SU-DHL-6 (cell line): Measurements from ENCODE around the gene SMC6.

Experiments
- H2AFZ ChIP-seq: fragments of 200-600 bp; sonication (generic); 2 replicates; pipeline ENCODE4 v1.6.1; 2014; ENCODE audit warnings: low read depth, mild to moderate bottlenecking, moderate library complexity, mixed read lengths, antibody characterized with exemption, low read length; ENCODE audit not compliant: severe bottlenecking
- H3F3A ChIP-seq: fragments of 200-600 bp; shearing (Covaris generic); 2 replicates; pipeline ENCODE4 v1.6.0; 2016; ENCODE audit warnings: antibody characterized with exemption, mild to moderate bottlenecking; ENCODE audit not compliant: insufficient read depth
- H3K27ac ChIP-seq: fragments of 200-600 bp; sonication (generic); 2 replicates; pipeline ENCODE4 v1.5.1; 2016; ENCODE audit warnings: low read depth, mild to moderate bottlenecking, low read length, moderate library complexity, mixed read lengths
- H3K27me3 ChIP-seq: fragments of 200-600 bp; sonication (generic), shearing (Covaris generic); 2 replicates; pipeline ENCODE4 v1.6.0; 2014; ENCODE audit warnings: mild to moderate bottlenecking, low read length
- H3K36me3 ChIP-seq: fragments of 200-600 bp; sonication (generic); 2 replicates; pipeline ENCODE4 v1.6.1; 2014; ENCODE audit warnings: mild to moderate bottlenecking, low read length, mixed read lengths
- H3K4me2 ChIP-seq: fragments of 300-600, 200-600 bp; shearing (Covaris generic), sonication (generic); 2 replicates; pipeline ENCODE4 v1.6.0; 2014; ENCODE audit warnings: low read length, low read depth, mild to moderate bottlenecking; ENCODE audit not compliant: poor library complexity, severe bottlenecking
- H3K4me3 ChIP-seq: fragments of 200-600 bp; sonication (generic); 2 replicates; pipeline ENCODE4 v1.5.1; 2014; ENCODE audit warnings: antibody characterized with exemption, low read length, mild to moderate bottlenecking, mixed read lengths; ENCODE audit not compliant: insufficient read depth, poor library complexity, severe bottlenecking
- H3K79me2 ChIP-seq: fragments of 200-600 bp; sonication (generic); 2 replicates; pipeline ENCODE4 v1.6.1; 2014; ENCODE audit warnings: mild to moderate bottlenecking, low read length, moderate library complexity; ENCODE audit not compliant: insufficient read depth
- H3K9ac ChIP-seq: fragments of 200-600 bp; sonication (generic); 2 replicates; pipeline ENCODE4 v1.7.0; 2014; ENCODE audit warnings: mild to moderate bottlenecking, low read length
- H3K9me2 ChIP-seq: fragments of 200-600 bp; sonication (generic); replicated peaks from 2 replicates; pipeline ENCODE4 v1.6.1; 2014; ENCODE audit warnings: low read length; ENCODE audit not compliant: insufficient read depth
- H3K9me3 ChIP-seq: fragments of 200-600 bp; sonication (generic); 2 replicates; pipeline ENCODE4 v1.6.1; 2014; ENCODE audit warnings: low read length, mixed read lengths; ENCODE audit not compliant: insufficient read depth
- H4K20me1 ChIP-seq: fragments of 200-600 bp; sonication (generic); 2 replicates; pipeline ENCODE4 v1.6.1; 2014; ENCODE audit warnings: low read depth, mild to moderate bottlenecking, antibody characterized with exemption, low read length, moderate library complexity, mixed read lengths
- CTCF ChIP-seq: fragments of 200-600 bp; sonication (generic); IDR thresholded peaks from one replicate; pipeline ENCODE4 v1.5.1; 2017; ENCODE audit warnings: antibody characterized with exemption, mild to moderate bottlenecking, low read length, moderate library complexity; ENCODE audit not compliant: insufficient read depth, poor library complexity, severe bottlenecking
- EZH2phosphoT487 ChIP-seq: fragments of 200-600 bp; sonication (generic), shearing (Covaris generic); conservative IDR thresholded peaks from 2 replicates; pipeline ENCODE4 v1.6.1; 2018; ENCODE audit warnings: mild to moderate bottlenecking, antibody characterized with exemption, low read length, moderate library complexity, mixed read lengths

The SMC6 gene

DNA sequence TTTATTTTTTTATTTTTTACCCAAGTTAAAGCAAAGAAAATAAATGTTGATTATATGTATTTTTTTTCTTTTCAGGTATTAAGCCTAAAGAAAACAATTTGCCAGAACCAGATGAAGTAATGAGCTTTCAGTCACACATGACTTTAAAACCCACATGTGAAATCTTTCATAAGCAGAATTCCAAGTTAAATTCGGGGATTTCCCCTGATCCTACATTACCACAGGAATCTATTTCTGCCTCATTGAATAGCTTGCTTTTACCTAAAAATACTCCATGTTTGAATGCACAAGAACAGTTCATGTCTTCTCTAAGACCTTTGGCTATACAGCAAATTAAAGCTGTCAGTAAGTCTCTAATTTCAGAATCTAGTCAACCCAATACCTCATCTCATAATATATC is 26.9 kb upstream of the SMC6 start:
- Histone ChIP-seq H4K20me1 (peaks cover 6% of the 10 kb centered on the region; the same call in 1 of the 2 replicates), H3F3A (peaks cover 7% of the 10 kb centered on the region; the same call in 1 of the 2 replicates), H3K36me3 (peaks cover 53% of the 10 kb centered on the region), H3K9me2 (no peaks in the 10 kb centered on the region), H3K4me3 (no peak overlapping the region), H3K27ac (no peak overlapping the region), H3K9ac (no peak overlapping the region), H3K27me3 (no peaks in the 10 kb centered on the region), H3K4me2 (no peak overlapping the region), H2AFZ (no peak overlapping the region), H3K79me2 (no peaks in the 10 kb centered on the region), H3K9me3 (no peaks in the 10 kb centered on the region)
- TF ChIP-seq CTCF = no peak
- no peak for TF ChIP-seq EZH2phosphoT487

- Histone ChIP-seq H3K9me2 (no peaks in the 10 kb centered on the region), H3K4me2 (no peak overlapping the region), H3K79me2 (no peaks in the 10 kb centered on the region), H2AFZ (no peak overlapping the region), H3K9ac (no peak overlapping the region), H3K27ac (no peak overlapping the region), H3K27me3 (no peaks in the 10 kb centered on the region), H3K9me3 (no peaks in the 10 kb centered on the region), H4K20me1 (0 out of 2 replicates have a peak, but pooled peaks cover 5% of the 10 kb centered on the region), H3K4me3 (no peak overlapping the region), H3F3A (peaks cover 24% of the 10 kb centered on the region; the same call in 1 of the 2 replicates), H3K36me3 (peaks cover 83% of the 10 kb centered on the region)
- TF ChIP-seq CTCF (no peak), EZH2phosphoT487 (no peak)
Observed at GRCh38 chr2:17772532-17772931, 18.9 kb upstream of the SMC6 start.

DNA sequence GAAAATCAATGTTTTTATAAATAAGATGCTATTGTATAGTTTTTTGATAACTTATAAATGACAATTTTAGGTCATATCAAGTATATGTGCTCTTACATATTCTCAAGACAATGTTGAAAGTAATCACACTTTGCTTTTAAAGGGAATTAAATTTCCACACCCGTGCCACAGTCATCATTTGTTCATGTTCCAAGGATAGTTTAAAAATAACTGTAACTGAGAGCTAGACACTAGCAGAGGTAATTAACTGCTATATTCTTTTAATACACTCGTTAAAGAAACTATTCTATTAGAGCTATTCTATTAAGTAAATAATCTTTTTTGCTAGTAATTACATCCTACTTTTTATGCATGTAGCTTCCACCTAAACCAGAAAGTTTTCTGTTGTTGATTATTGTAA is 18.3 kb upstream of the SMC6 start:
- no peak overlapping the region for H3K9ac ChIP-seq
- peaks cover 84% of the 10 kb centered on the region for H3K36me3 ChIP-seq
- TF ChIP-seq EZH2phosphoT487 = no peak
- TF ChIP-seq CTCF = no peak

GRCh38 chr2:17768894-17769293 is 15.3 kb upstream of the SMC6 start:
- H4K20me1 ChIP-seq = 0 out of 2 replicates have a peak, but pooled peaks cover 5% of the 10 kb centered on the region
- H3K9me3 ChIP-seq = no peaks in the 10 kb centered on the region
- H3K9ac ChIP-seq = no peak overlapping the region
- peaks cover 2% of the 10 kb centered on the region; the same call in 1 of the 2 replicates for H3K79me2 ChIP-seq
- H3K4me2 ChIP-seq = no peak overlapping the region
- H3K9me2 ChIP-seq = no peaks in the 10 kb centered on the region
- H3F3A ChIP-seq = peaks cover 28% of the 10 kb centered on the region; the same call in 1 of the 2 replicates
- H3K27me3 ChIP-seq = no peaks in the 10 kb centered on the region
- H3K4me3 ChIP-seq = no peak overlapping the region
- H2AFZ ChIP-seq = no peak overlapping the region
- H3K36me3 ChIP-seq = peaks cover 81% of the 10 kb centered on the region
- TF ChIP-seq EZH2phosphoT487 (no peak), CTCF (no peak)
- no peak overlapping the region for H3K27ac ChIP-seq

More for the DNA sequence above, 18.3 kb upstream of the SMC6 start:
- H4K20me1 ChIP-seq = 0 out of 2 replicates have a peak, but pooled peaks cover 5% of the 10 kb centered on the region
- H3K27me3 ChIP-seq = no peaks in the 10 kb centered on the region
- H3K79me2 ChIP-seq = no peaks in the 10 kb centered on the region
- peaks cover 25% of the 10 kb centered on the region; the same call in 1 of the 2 replicates for H3F3A ChIP-seq
- H2AFZ ChIP-seq = no peak overlapping the region
- no peak overlapping the region for H3K4me3 ChIP-seq
- no peak overlapping the region for H3K4me2 ChIP-seq
- H3K9me3 ChIP-seq = no peaks in the 10 kb centered on the region
- no peak overlapping the region for H3K27ac ChIP-seq
- no peaks in the 10 kb centered on the region for H3K9me2 ChIP-seq
